Activated CD8-positive, alpha-beta T cell treated with anti-CD3 and anti-CD28 coated beads for 36 hours (primary cell): ENCODE data around the gene TMUB1. TPM values are rescaled to one million over a fixed set of nuclear protein-coding genes. Genes with fewer than 3 reads are reported as not detected.

Experiments used
- ATAC-seq: fragments of 200-7000 bp; cut with Tn5 transposase; one replicate; pipeline ENCODE4 v1.10.0; 2021; ENCODE audit warnings: mild to moderate bottlenecking, moderate library complexity
- CTCF ChIA-PET: fragments of 350-600 bp; sonication (Branson Sonifier 250); formaldehyde crosslinking; loops from one replicate; lab custom pipeline; 2021; ENCODE audit warnings: antibody characterized with exemption; lab: Charles Lee
- POLR2A ChIA-PET: fragments of 350-600 bp; sonication (Branson Sonifier 250); formaldehyde crosslinking; loops from one replicate; lab custom pipeline; 2021; ENCODE audit warnings: antibody characterized with exemption; lab: Charles Lee
- DNase-seq: peaks from one replicate; pipeline ENCODE4 v3.0.0-alpha.2; 2020
- H3K27ac Mint-ChIP-seq: one replicate; pipeline ENCODE4 v1.8.0; 2021; ENCODE audit warnings: mild to moderate bottlenecking, mixed read lengths
- H3K27me3 Mint-ChIP-seq: one replicate; pipeline ENCODE4 v1.8.0; 2021; ENCODE audit warnings: mixed read lengths
- H3K36me3 Mint-ChIP-seq: one replicate; pipeline ENCODE4 v1.8.0; 2021; ENCODE audit warnings: low read depth, mixed read lengths
- H3K4me1 Mint-ChIP-seq: one replicate; pipeline ENCODE4 v1.8.0; 2021; ENCODE audit warnings: low read depth, mixed read lengths
- H3K4me3 Mint-ChIP-seq: one replicate; pipeline ENCODE4 v1.8.0; 2021; ENCODE audit warnings: mild to moderate bottlenecking, moderate library complexity, mixed read lengths
- H3K9me3 Mint-ChIP-seq: one replicate; pipeline ENCODE4 v1.8.0; 2021; ENCODE audit warnings: mixed read lengths
- CTCF ChIP-seq: fragments of 200-600 bp; IDR thresholded peaks from one replicate; pipeline ENCODE4 v1.8.0; 2022; ENCODE audit warnings: antibody characterized with exemption, mild to moderate bottlenecking
- intact Hi-C: fragments of 100-400 bp; cut with micrococcal nuclease; formaldehyde crosslinking; loops from one replicate; pipeline ENCODE4 v1.10.0; 2022
- total RNA-seq, 2 experiments: library from RNA; stranded (reverse); gene quantifications; one replicate each; pipeline ENCODE4 v1.2.3, GENCODE V29; 2021

The TMUB1 gene
- total RNA-seq, 2 experiments from 2014 or later, result 59.7 to 64.2 TPM

- Mint-ChIP-seq H3K27ac (no peak overlapping the region), H3K9me3 (no peaks in the 10 kb centered on the region), H3K27me3 (no peaks in the 10 kb centered on the region), H3K4me1 (no peaks in the 10 kb centered on the region), H3K36me3 (peaks cover 13% of the 10 kb centered on the region), H3K4me3 (no peak overlapping the region)
- ChIA-PET POLR2A (no interaction called here), CTCF (no interaction called here)
- TF ChIP-seq CTCF, result no peak
- DNase-seq (no peak), ATAC-seq (no peak)
- intact Hi-C loops, result no loop called here
Observed at GRCh38 chr7:151071032-151071866, 12.0 kb downstream of the TMUB1 start.

- Mint-ChIP-seq H3K27ac (no peak overlapping the region), H3K4me1 (no peaks in the 10 kb centered on the region), H3K27me3 (no peaks in the 10 kb centered on the region), H3K4me3 (no peak overlapping the region), H3K36me3 (peaks cover 10% of the 10 kb centered on the region), H3K9me3 (no peaks in the 10 kb centered on the region)
- intact Hi-C loops, result no loop called here
- ChIA-PET CTCF (no interaction called here), POLR2A (no interaction called here)
- no peak for TF ChIP-seq CTCF
- no peak for DNase-seq
- no peak for ATAC-seq
Observed at GRCh38 chr7:151070574-151070960, 12.7 kb downstream of the TMUB1 start.

GRCh38 chr7:151069841-151070573, 13.3 kb downstream of the TMUB1 start:
- Mint-ChIP-seq H3K9me3 (no peaks in the 10 kb centered on the region), H3K4me3 (no peak overlapping the region), H3K27me3 (no peaks in the 10 kb centered on the region), H3K4me1 (no peaks in the 10 kb centered on the region), H3K36me3 (peaks cover 13% of the 10 kb centered on the region), H3K27ac (no peak overlapping the region)
- ChIA-PET CTCF (no interaction called here), POLR2A (interaction anchor here (1.0 kb wide), 1 partner anchor 10 kb away, joined by 3 read pairs; no protein-coding TSS in a partner anchor)
- intact Hi-C loops, result no loop called here
- no peak for ATAC-seq
- DNase-seq, result no peak
- no peak for TF ChIP-seq CTCF

- Mint-ChIP-seq H3K9me3 (no peaks in the 10 kb centered on the region), H3K27ac (no peak overlapping the region)
- intact Hi-C loops, result no loop called here
Observed at GRCh38 chr7:151068069-151068773, 15.1 kb downstream of the TMUB1 start.

More at GRCh38 chr7:151068069-151068773, 15.1 kb downstream of the TMUB1 start:
- no peak for TF ChIP-seq CTCF
- ChIA-PET CTCF (interaction anchor here (1.3 to 1.5 kb wide), 4 partner anchors 9 to 50 kb away, joined by 3 to 5 read pairs (median 4); partner anchors contain the start of gene FASTK), POLR2A (interaction anchor here (0.6 to 2.0 kb wide), 4 partner anchors 9 to 39 kb away, joined by 3 to 7 read pairs (median 3); partner anchors contain the start of gene FASTK)
- DNase-seq, result no peak
- no peak overlapping the region for H3K4me3 Mint-ChIP-seq
- ATAC-seq, result no peak
- no peaks in the 10 kb centered on the region for H3K27me3 Mint-ChIP-seq
- H3K4me1 Mint-ChIP-seq, result no peaks in the 10 kb centered on the region
- H3K36me3 Mint-ChIP-seq, result peaks cover 13% of the 10 kb centered on the region
